Thyroid gland (tissue), 4 donors: ENCODE measurements around the gene SMTN. TPM values are rescaled to one million over a fixed set of nuclear protein-coding genes. Genes with fewer than 3 reads are reported as not detected.

Source experiments
- DNase-seq, 2 donors: peaks; one replicate each; pipeline ENCODE4 v3.0.0-alpha.2; 2019
- H3K27ac ChIP-seq, 3 donors: fragments of 200-600 bp; sonication (generic); 1 replicate in 2 of 3; 2 replicates in 1 of 3; pipeline ENCODE4 v1.5.1; 2016 to 2019; ENCODE audit warnings: mild to moderate bottlenecking in 1 of 3, moderate library complexity in 1 of 3
- H3K27me3 ChIP-seq: fragments of 200-600 bp; sonication (generic); one replicate; pipeline ENCODE4 v1.5.1; 2019
- H3K36me3 ChIP-seq, 2 donors: fragments of 200-600 bp; sonication (generic); one replicate each; pipeline ENCODE4 v1.5.1; 2016 to 2019
- H3K4me1 ChIP-seq, 2 donors: fragments of 200-600 bp; sonication (generic); one replicate each; pipeline ENCODE4 v1.5.1; 2017 to 2019
- H3K4me3 ChIP-seq, 3 donors: fragments of 200-600 bp; sonication (generic); replicated peaks in 1 of 3; 1 replicate in 2 of 3; 2 replicates in 1 of 3; pipeline ENCODE4 v1.5.1; 2016; ENCODE audit warnings: mild to moderate bottlenecking in 1 of 3
- H3K9me3 ChIP-seq: fragments of 200-600 bp; sonication (generic); one replicate; pipeline ENCODE4 v1.5.1; 2017
- CTCF ChIP-seq, 6 experiments: fragments of 200-600 bp in 3 of 6; fragments of 450-650 bp in 3 of 6; sonication (generic) in 3 of 6; IDR thresholded peaks; one replicate each; pipeline ENCODE4 v1.5.1; 2016 to 2019; ENCODE audit warnings: antibody characterized with exemption in 6 of 6, mild to moderate bottlenecking in 2 of 6, inconsistent platforms in 1 of 6, moderate library complexity in 1 of 6
- POLR2A ChIP-seq, 2 donors: fragments of 450-650 bp; IDR thresholded peaks; one replicate each; pipeline ENCODE4 v1.6.1; 2017; ENCODE audit warnings: antibody characterized with exemption in 2 of 2, mild to moderate bottlenecking in 2 of 2, moderate library complexity in 1 of 2
- WGBS, 2 donors: methylation state at CpG; one replicate each; pipeline ENCODE4 v1.1.5; 2017; 5-methylcytosine and 5-hydroxymethylcytosine counted together
- intact Hi-C: fragments of 100-400 bp; cut with DNase I; formaldehyde crosslinking; loops from one replicate; pipeline ENCODE4 v1.15.1; 2023
- total RNA-seq, 4 donors: library from RNA; depleted of rRNA; stranded (reverse); fragments of >200 nt; gene quantifications; one replicate each; pipeline ENCODE4 v1.2.3, GENCODE V29; 2016

Gene SMTN
- total RNA-seq, 4 donors from 2014 or later, result 46.2 to 60.3 (median 54.2) TPM

GRCh38 chr22:31153357-31153756 lies 72.2 kb downstream of the SMTN start:
- Histone ChIP-seq H3K4me1 (peaks cover 3 to 7% of the 10 kb centered on the region in 2 donors), H3K27ac (no peak overlapping the region), H3K36me3 (no peaks in the 10 kb centered on the region), H3K4me3 (no peak overlapping the region), H3K27me3 (no peaks in the 10 kb centered on the region), H3K9me3 (no peaks in the 10 kb centered on the region)
- intact Hi-C loops, result loop anchor here (5.0 kb wide), 1 partner anchor 51 kb away; no protein-coding TSS in a partner anchor
- DNase-seq, result no peak
- TF ChIP-seq POLR2A (IDR thresholded peaks at IDR 0.05) (no peak), CTCF (IDR thresholded peaks at IDR 0.05) (no peak)
- 72 to 77% methylated on average over 3 of the region's 3 CpGs for WGBS, 2 donors

Other genes with a start within 250 kb of the SMTN start
- gene MORC2, start 112.5 kb upstream of the SMTN start, total RNA-seq, result 10 to 100 TPM; 14.9 to 32.8 (median 24.6) TPM
- 100 to 1,000 TPM in 1 of 4 donors, 10 to 100 TPM in 3; 81.6 to 127 (median 92.9) TPM for gene TUG1, start 112.1 kb upstream of the SMTN start, total RNA-seq
- gene SELENOM, start 26.2 kb downstream of the SMTN start, total RNA-seq, result 100 to 1,000 TPM; 208 to 501 (median 314) TPM
- gene INPP5J, start 41.6 kb downstream of the SMTN start, total RNA-seq, result 100 to 1,000 TPM; 180 to 665 (median 442) TPM
- gene PLA2G3, start 59.2 kb downstream of the SMTN start, total RNA-seq, result 1 to 10 TPM in 1 of 4 donors, under 1 TPM in 2, not detected in 1; 0.22 to 1.9 (median 0.83) TPM
- 10 to 100 TPM; 56.0 to 63.1 (median 58.1) TPM for gene RNF185, start 78.9 kb downstream of the SMTN start, total RNA-seq
- gene LIMK2, start 131.0 kb downstream of the SMTN start, total RNA-seq, result 100 to 1,000 TPM in 2 of 4 donors, 10 to 100 TPM in 2; 85.0 to 123 (median 99.4) TPM
- gene PIK3IP1, start 211.2 kb downstream of the SMTN start, total RNA-seq, result 10 to 100 TPM; 39.8 to 88.4 (median 48.1) TPM